Stimulated activated CD4-positive, alpha-beta T cell treated with anti-CD3 and anti-CD28 coated beads, Interleukin-12 subunit alpha, Interleukin-12 subunit beta, amount 100 ng/mL, for 4 hours (primary cell): ENCODE measurements around the gene ZNF735.
"Not testable (repeated sequence)": the region's sequence is repeated elsewhere in the genome, so short reads cannot be mapped to it uniquely, and the experiment has no call there.

Experiments
- DNase-seq: peaks from one replicate; pipeline ENCODE4 v3.0.0-alpha.2; 2020

Gene ZNF735

DNA sequence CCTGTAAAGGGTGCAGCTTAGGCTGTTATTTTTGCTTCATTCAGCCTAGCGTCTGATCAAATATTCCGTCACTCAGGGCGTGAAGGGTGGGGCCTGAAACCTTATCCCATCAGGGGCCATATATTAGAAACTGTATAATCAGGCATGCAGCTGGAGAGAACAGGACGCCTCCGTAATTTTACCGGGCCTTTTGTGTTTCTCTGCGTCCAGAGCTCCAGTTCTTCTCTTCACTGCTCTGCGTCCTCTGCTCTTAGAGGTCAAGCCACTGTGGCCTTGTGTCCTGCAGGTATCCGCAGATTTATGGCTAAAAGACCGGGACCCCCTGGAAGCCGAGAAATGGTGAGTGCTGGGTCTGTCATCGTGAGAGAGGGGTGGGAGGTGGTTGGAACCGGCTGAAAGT lies at the start of gene ZNF735:
ZNF735 (plus strand) TSS at position 301 of the 400 bp plus-strand sequence; CDS start at position 301, 0 bp downstream.
- DNase-seq = no peak

DNA sequence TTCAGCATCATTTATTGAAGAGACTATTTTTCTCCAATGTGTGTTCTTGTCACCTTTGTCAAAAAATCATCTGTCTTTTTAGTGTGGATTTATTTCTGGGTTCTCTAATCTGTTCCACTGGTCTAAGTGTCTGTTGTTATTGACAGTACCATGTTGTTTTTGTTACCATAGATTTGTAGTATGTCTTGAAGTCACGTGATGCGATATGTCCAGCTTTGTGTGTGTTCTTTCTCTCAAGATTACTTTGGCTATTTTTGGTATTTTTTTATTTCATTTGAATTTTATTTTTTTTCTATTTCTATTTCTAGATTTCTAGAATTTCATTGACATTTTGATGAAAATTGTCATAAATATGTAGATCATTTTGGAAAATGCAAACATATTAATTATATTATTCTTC lies 36.0 kb upstream of the ZNF735 start:
- not testable (repeated sequence) for DNase-seq

DNA sequence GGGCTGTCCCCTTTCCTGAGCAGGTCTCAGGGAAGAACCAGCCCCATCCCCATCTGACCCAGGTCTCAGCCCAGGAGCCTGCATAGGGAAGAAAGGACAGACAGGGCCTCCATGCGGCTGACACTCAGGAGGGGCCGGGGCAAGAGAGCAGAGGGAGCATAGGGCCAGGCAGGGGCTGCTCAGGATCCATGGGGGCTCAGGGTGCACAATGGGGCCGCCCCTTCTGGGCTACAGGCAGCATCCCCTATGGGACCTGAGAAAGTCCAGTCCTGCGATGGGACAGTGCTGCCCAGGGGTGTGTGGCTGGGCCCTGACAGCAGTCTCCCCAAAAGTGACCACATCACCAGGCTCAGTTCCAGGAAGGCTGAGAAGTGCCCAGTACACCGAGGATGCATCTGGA lies 32.7 kb upstream of the ZNF735 start:
- DNase-seq = no peak

DNA sequence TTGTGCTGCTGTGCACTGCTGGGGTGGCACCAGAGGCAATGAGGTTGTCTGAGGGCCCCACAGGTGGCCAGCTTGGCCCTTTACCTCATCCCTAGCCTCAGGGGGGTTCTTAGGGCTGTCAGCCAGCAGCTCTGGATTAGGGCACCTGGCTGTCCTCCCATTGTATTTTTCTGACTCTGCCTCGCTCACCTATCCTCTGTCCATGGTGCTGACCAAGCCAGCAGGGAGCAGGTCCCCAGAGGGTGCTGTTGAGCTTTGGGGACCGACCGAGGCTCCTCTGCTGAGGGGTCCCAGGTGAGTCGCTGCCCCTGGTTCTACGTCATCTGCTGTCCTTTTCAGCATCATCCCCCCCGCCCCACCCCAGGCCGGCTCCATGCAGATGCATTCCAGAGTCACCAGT lies 32.1 kb upstream of the ZNF735 start:
- no peak for DNase-seq

DNA sequence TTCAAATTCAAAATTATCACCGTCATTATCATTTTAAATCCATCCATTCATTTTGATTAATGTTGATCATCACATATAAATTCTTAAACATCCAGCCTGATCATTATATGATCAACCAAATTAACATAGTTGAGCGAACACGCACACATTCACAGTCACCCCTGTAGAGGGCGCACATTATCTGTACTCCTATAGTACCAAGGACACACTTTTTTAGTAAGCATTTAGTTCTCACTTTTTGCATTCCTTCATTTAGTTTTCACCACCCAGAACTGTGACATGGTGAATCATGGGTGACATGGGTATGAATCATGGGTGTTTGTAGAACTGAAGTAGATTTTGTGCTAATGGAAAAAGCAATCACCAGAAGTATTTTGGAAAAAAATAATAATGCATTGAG lies 26.0 kb upstream of the ZNF735 start:
- DNase-seq = no peak

DNA sequence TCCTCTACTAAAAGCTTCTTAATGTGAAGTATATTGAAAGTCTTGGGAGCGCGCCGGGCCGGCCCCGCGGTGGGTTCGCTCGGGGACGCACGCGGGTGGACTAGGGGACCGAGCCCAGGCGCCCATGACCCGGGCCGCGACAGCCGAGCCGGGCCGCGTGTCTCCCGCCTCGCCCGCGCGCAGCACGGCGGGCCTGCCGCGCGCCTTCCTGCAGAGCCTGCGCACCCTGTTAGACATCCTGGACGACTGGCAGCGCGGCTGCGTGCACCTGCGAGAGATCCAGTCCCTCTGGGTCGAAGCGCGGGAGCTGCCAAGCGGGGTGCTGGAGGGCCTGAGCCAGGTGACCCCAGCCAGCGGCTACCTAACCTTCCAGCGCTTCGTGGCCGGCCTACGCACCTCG lies 25.4 kb upstream of the ZNF735 start:
- no peak for DNase-seq

DNA sequence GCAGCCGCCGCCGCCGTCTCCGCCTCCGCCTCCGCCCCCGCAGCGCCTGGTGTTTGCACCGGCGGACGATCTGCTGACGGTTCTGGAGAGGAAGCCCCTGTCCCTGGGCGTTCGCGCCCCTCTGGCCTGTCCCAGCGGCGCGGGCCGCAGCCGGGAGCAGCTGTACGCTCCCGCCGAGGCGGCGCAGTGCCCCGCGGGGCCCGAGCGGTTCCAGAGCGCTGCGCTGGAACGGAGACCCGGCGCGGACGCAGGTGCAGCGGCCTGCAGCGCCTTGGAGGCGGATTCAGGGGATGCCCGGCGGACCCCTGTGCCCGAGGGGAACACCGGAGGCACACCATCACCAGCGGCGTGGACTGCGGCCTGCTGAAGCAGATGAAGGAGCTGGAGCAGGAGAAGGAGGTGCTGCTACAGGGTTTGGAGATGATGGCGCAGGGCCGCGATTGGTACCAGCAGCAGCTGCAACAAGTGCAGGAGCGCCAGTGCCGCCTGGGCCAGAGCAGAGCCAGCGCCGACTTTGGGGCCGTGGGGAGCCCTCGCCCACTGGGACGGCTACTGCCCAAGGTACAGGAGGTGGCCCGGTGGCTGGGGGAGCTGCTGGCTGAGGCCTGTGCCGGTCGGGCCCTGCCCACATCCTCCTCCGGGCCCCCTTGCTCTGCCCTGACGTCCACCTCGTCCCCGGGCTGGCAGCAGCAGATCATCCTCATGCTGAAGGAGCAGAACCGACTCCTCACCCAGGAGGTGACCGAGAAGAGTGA lies 24.8 kb upstream of the ZNF735 start:
- DNase-seq = no peak

DNA sequence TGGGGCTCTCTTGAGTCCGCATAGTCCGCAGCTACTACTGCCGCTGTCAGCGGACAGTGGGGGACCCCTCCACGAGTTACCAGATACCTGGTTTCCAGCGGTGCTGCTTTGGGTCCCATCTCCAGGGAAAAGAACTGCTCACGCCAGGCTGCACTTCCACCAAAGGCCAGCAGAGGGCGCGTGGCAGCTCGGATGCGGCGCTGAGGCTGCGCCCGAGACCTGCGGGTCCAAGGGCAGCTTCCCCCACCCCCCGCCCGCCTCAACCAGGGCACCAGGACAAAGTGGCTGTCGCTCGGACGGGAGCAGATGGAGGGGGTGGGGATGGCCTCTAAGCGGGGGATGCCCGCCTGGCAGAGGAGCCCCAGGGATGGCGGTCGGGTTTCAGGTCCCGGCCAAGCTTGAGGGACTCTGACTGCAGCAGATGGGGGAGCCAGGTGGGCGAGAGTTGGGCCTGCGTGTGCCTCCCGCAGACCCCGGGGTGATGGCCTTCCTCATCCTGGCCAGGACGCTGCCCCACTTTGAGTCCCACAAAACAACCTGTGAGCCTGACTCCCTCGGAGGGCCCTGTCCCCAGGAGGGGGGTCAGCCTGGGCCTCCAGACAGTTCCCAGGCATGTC lies 23.8 kb upstream of the ZNF735 start:
- peak; percentile 46 for DNase-seq

DNA sequence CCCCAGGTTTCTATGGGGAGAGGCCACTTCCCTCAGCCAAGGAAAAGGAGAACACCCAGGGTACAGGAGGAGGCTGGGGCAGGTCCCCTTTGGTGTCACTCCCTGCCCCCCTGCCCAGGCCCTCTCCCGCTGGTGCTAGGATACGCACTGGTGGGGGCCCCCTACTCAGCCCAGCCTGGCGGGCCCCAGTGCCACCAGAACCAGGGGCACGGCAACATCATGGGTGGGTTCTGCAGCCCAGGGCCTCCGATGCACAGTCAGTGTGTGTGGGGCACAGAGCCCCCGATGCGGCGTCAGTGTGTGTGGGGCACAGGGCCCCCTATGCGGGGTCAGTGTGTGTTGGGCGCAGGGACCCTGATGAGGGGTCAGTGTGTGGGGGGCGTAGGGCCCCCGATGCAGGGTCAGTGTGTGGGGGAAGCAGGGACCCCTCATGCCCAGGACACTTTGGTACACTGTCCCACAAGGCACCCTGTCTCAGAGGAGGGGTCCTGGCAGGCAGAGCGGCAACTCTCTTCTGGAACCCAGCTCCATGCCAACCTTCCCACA lies 23.1 kb upstream of the ZNF735 start:
- DNase-seq = no peak

DNA sequence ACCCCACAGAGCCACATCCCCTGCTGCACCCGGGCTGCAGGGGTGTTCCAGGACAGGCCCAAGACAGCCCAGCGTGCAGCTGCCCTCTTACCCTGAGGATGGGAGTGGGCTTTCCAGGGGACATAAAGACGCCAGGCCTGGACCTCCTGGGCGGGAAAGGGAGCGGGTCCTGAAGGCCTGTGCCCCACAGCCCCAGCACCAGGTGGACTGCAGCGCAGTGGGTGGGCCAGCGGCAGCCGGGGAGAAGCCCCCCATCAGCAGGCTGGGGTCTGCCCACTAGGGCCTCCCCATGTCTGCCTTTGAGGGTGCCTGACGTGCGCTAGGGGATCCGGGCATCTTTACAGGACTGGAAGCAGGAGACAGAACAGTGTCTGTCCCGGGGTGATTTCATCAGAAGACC lies 22.6 kb upstream of the ZNF735 start:
- no peak for DNase-seq

DNA sequence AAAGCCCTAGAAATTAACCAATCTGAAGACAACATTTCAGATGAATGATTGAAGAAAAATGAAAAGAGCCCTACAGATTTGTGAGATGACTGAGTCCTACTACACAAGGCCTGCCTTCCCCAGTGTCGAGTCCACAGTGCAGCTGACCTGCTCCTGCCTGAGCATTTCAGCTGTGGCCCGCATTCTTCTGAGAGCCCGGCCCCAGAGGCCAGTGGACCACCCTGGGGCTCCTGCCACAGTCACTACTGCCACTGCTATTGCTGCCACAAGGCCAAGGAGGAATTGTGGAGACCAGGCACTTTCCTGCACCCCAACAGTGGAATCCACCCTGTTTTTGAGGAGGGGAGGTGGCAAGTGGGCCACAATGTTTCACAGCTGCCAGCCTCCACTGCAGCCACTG lies 19.6 kb upstream of the ZNF735 start:
- no peak for DNase-seq

DNA sequence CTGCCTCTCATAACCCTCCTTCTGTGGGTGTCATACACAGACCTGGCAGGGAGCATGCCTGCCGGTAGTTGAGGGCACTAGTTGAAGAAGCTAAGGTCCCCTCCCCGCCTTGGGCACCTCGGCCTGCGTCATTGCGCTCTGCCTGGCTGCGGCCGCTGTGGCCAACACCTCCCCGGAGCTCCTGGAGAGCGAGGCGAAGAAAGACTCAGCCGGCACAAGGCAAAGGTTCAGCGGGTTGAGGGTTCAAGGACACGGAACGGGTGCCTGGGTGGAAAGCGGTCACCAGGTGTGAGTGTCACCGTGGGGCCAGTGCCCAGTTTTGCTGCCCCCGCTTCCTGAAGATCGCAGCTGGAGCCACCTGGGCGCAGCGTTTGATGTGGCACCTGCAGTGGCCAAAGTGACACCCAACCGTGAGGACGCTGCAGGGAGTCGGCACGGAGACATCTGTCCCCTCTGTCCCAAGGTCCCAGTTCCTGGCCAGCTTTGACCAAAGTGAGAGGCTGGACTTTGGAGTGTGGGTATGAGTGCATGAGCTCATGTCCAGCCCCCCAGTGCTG lies 14.8 kb upstream of the ZNF735 start:
- DNase-seq = no peak

DNA sequence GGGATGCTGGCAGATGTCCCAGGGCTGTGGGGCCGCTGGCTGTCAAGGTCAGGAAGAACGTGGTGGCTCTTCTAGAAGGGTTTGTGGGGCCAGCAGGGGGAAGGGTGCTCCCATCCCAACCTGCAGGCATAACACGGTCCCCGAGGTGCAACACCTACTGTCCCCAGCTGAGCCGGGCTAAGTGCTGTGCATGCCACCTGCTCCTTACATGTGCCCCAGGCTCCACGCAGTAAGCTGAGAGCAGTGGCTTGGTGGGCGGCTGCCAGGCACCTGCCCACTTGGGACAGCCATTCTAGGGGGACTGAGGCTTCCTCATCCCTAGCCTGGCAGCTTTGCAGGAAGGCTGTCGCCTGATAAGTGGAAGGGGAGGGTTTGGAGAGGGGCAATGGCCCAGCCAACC lies 14.2 kb upstream of the ZNF735 start:
- DNase-seq = no peak

DNA sequence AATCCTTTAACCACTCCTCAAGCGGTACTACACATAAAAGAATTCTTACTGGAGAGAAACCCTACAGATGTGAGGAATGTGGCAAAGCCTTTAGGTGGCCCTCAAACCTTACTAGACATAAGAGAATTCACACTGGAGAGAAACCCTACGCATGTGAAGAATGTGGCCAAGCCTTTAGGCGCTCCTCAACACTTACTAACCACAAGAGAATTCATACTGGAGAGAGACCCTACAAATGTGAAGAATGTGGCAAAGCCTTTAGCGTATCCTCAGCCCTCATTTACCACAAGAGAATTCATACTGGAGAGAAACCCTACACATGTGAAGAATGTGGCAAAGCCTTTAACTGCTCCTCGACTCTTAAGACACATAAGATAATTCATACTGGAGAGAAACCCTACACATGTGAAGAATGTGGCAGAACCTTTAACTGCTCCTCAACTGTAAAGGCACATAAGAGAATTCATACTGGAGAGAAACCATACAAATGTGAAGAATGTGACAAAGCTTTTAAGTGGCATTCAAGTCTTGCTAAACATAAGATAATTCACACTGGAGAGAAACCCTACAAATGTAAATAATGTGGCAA lies 12.8 kb downstream of the ZNF735 start:
- not testable (repeated sequence) for DNase-seq

DNA sequence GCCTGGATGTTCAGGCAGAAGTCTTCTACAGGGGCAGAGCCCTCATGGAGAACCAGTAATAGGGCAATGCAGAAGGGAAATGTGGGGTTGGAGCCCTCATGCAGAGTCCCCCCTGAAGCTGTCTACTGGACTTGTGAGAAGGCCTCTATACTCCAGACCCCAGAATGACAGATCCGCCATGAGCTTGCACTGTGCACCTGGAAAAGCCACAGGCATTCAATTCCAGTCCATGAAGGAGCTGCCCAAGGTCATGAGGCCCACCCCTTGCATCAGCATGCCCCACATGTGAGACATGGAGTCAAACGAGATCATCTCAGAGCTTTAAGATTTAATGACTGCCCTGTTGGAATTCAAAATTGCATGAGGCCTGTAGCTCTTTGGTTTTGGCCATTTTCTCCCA lies 16.4 kb downstream of the ZNF735 start:
- DNase-seq = no peak

DNA sequence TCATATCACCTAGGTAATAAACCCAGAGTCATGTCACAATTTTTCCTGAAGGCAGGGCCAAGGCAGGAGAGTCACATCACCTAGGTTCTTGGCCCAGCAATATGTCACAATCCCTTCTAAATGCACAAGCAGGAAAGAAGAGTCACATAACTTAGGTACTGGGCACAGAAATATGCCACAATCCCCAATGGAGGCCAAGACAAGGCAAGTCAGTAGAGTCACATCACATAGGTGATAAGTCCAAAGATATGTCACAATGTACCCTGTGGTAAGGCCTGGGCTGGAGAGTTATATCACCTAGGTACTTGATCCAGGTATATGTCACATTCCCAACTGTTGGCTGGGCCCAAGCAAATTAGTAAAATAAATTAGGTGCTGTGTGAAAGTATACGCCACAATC lies 21.2 kb downstream of the ZNF735 start, which contains the start of gene ZNF679:
ZNF679 (plus strand) TSS at position 301 of the 400 bp plus-strand sequence. CDS start 20,644 bp downstream, outside the sequence.
- DNase-seq = not testable (repeated sequence)

DNA sequence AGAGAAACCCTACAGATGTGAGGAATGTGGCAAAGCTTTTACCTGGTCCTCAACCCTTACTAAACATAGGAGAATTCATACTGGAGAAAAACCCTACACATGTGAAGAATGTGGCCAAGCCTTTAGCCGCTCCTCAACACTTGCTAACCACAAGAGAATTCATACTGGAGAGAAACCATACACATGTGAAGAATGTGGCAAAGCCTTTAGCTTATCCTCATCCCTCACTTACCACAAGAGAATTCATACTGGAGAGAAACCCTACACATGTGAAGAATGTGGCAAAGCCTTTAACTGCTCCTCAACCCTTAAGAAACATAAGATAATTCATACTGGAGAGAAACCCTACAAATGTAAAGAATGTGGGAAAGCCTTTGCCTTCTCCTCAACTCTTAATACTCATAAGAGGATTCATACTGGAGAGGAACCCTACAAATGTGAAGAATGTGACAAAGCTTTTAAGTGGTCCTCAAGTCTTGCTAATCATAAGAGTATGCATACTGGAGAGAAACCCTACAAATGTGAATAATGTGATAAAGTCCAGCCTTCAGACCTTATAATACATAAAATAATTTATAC lies 59.4 kb downstream of the ZNF735 start:
- DNase-seq = no peak
